GM21717 (cell line): ENCODE data around the gene IL18.
"Not testable (repeated sequence)": the region's sequence is repeated elsewhere in the genome, so short reads cannot be mapped to it uniquely, and the experiment has no call there.

ENCODE experiments used
- ATAC-seq: cut with Tn5 transposase; IDR thresholded peaks from one replicate; pipeline ENCODE4 v1.9.1; 2021; ENCODE audit warnings: mild to moderate bottlenecking, moderate library complexity; ENCODE audit not compliant: unreplicated experiment

Gene IL18

DNA sequence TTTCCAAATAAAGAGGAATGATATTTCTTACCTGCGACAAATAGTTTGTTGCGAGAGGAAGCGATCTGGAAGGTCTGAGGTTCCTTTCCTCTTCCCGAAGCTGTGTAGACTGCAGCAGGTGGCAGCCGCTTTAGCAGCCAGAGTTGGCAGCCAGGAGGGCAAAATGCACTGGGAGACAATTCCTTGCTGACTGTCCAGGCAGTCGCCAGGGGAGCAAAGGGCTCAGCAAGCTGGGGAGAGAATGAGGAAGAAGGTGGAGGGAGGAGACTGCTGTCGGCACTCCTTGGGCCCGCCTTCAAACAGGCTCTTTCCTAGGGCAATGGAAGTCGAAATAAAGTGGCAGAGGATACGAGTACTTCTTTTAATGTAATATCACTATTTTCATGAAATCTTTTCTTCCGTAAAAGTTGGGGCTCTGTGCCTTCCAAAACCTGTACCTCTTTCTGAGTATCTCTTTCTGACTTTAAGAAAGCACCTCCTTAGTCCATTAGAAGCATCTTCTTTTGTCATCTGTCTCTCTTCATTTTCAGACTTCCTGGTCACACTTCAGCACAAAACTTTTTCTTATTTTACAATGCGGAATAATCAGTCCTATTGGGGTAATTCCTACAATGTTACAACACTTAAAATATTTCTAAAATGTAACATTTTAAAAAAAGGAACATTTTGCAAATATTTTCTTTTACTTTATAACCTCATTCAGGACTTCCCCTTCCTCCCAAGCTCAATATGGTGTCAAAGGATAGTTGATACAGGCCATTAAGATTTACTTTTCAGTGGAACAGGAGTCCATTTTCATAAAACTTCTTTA lies at the start of gene IL18:
IL18 (minus strand) TSS at position 220 of the 811 bp plus-strand sequence. CDS start 9,041 bp downstream, outside the sequence.
- no peak for ATAC-seq

DNA sequence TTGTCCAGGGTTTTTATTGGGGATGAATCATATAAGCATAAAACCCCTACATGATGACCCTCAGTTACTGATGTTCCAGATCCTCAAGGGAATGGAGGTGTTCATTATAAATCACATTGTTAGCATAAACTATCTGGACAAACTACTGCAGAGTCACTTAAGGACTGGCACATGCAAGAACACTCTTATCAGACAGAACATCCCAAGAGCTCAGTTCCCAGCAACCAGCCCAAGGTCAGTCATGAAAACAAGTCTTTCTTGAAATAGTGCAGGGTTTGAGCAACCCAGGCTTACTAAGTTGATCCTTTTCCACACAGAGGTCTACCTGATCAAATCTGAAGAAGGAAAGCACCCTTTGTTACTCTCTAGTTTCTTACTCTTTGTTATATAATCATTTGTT lies 48.8 kb upstream of the IL18 start:
- ATAC-seq: no peak

- no peak for ATAC-seq
These were observed 48.4 kb upstream of the IL18 start for GRCh38 chr11:112212290-112212689.

DNA sequence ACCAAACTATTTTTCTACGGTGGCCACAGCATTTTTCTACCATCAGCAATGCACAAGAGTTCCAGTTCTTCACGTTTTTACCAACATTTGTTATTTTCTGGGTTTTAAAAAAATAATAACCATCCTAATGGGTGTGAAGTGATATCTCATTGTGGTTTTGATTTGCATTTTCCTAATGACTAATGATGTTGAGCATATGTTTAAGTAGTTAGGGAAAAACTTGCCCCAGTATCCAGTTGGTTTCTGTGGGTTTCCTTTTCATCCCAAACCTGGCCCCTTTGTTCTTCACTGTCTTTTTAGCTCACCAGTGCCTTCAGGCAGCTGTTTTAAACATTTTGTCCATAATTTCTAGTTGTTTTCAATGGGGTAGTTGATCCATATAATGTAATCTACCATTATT lies 47.6 kb upstream of the IL18 start:
- no peak for ATAC-seq

GRCh38 chr11:112210890-112211289 lies 47.0 kb upstream of the IL18 start:
- ATAC-seq: no peak

DNA sequence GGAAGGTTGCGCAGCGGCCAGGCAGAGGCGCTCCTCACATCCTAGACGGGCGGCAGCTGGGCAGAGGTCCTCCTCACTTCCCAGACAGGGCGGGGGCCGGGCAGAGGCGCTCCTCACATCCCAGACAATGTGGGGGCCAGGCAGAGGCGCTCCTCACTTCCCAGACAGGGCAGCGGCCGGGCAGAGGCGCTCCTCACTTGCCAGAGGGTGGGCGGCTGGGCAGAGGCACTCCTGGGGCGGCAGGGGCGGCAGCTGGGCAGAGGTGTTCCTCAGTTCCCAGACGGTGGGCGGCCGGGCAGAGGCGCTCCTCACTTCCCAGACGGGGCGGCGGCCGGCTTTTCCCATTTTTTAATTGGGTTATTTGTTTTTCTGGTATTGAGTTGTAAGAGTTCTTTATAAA lies 42.2 kb upstream of the IL18 start:
- no peak for ATAC-seq

- ATAC-seq: no peak
These were observed 36.4 kb upstream of the IL18 start for GRCh38 chr11:112200252-112200651.

DNA sequence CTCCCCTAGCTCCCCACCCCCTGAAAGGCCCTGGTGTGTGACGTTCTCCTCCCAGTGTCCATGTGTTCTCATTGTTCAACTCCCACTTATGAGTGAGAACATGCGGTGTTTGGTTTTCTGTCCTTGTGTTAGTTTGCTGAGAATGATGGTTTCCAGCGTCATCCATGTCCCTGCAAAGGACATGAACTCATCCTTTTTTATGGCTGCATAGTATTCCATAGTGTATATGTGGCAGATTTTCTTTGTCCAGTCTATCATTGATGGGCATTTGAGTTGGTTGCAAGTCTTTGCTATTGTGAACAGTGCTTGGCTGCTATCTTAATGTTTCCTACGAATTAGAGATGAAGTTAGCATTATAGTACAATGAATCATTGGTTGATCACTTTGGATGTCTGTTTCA lies 35.2 kb upstream of the IL18 start:
- ATAC-seq: not testable (repeated sequence)

- ATAC-seq: no peak
These were observed 32.7 kb upstream of the IL18 start for GRCh38 chr11:112196519-112197087.

GRCh38 chr11:112195951-112196351 lies 32.1 kb upstream of the IL18 start:
- no peak for ATAC-seq

GRCh38 chr11:112195113-112195512 lies 31.2 kb upstream of the IL18 start:
- ATAC-seq: not testable (repeated sequence)

- no peak for ATAC-seq
These were observed 22.4 kb upstream of the IL18 start for GRCh38 chr11:112186304-112186703.

DNA sequence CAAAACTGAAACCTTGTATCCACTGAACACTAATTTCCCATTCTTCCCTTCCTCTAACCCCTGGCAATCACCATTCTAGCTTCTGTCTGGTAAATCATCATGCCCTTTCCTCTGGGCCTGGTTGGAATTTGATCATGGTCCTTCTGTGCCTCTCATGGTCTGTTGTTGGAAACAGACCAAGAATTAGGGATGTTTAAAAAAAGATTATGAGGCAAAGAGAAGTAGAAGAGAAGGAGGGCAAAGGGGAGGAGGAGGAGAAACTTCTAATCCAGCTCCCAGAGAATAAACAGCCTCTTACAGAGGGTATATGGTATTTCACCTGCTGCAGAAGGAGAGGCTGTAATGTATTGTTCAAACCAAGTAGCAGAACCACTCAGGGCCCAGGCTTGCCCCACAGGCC lies 22.0 kb upstream of the IL18 start:
- no peak for ATAC-seq

DNA sequence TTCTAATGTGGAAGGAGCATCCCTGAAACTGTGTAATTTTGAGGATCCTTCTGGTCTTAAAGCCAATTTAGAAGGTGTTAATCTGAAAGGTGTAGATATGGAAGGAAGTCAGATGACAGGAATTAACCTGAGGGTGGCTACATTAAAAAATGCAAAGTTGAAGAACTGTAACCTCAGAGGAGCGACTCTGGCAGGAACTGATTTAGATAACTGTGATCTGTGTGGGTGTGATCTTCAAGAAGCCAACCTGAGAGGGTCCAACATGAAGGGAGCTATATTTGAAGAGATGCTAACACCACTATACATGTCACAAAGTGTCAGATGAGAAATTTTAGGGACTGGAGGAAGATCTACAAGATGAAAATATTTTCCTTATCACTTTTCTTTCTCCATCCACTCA lies 19.0 kb upstream of the IL18 start:
- no peak for ATAC-seq

GRCh38 chr11:112179601-112180000 lies 15.7 kb upstream of the IL18 start:
- ATAC-seq: peak; percentile 75

- ATAC-seq: no peak
These were observed 15.0 kb upstream of the IL18 start for GRCh38 chr11:112178936-112179335.

- no peak for ATAC-seq
These were observed 14.5 kb upstream of the IL18 start for GRCh38 chr11:112178428-112178827.

DNA sequence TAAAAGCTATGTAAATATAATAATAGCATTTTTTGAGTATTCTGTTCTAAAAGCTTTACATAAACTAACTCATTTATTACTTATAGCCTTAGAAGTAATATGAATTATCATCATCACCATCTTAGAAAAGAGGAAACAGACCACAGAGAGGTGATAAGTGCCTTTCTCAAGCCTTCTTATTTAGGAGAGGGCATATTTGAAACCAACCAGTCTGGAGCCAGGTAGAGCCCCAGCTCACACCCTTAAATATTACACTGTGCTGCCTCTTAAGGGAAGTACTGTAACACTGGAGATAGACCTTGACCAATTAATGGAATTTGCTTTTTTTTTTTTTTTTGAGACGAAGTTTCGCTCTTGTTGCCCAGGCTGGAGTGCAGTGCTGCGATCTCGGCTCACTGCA lies 13.7 kb upstream of the IL18 start:
- no peak for ATAC-seq

DNA sequence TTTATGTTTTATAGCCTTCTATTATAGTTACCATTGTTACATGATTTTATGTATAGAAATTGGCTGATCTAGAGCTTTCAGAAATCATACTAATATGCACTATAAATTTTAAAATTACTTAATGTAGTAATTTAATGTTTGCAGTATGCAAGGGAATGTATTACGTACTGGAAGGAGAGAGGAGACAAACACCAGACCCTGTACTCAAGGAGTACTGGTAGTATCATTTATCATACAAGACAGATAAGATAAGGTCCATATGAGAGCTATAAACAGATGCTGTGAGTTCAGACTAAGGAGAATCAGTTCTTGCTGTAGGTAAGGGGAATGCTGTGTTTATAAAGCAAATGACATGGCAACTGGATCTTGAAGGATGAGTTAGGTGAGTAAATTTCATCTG lies 12.2 kb upstream of the IL18 start:
- no peak for ATAC-seq

DNA sequence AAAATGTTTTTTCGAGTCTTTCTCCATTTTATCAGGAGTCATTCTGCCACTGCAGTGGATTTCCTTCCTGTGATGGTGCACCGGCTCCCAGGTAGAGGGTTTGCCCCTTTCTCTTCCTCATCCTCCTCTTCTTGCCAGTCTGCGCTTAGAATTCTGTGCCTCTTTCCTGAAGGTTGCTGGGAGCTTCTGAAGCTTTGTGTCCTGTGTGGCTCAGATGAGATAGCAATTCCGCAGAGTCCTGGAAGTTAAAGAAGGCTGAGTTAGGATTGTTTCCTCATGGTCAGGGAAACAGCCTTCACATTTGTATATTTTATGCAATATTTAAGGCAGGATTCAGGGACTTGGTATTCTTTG lies 11.7 kb upstream of the IL18 start:
- ATAC-seq: no peak

DNA sequence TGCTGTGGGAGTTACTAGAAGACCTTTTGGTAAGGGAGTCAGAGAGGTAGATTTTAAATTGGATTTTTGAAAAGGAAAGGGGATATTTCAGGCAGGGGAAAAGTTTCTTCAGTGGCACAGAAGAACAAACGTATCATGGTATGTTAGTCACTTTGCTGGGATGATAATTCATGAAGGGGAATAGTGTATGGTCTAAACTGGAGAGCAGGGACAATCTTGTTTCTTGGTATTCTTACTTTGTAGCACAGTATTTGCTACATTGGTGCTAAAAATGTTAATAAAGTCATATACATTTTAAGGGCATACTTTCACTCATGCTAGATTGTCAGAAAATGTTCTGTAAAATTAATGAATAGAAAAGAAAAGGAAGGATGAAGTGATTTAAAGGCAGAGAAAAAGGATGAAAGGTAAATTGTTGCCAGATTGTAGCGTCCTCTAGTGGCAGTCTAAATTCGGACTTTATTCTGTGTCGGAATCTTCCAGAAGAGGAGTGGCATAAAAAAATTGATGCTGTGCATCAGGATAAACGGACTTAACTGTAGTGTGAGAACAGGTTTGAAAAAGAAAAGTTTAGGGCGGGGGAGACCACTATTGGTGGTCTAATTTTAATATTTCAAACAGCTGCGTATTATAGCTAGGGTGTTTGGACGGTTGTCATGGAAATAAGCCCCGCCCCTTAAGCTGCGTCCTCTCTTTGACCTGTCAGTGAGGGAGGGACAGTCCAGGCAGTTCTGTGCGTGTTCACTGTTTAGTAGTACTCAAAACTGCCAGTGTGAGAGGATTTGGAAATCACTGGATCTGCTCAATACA lies 11.1 kb upstream of the IL18 start, which contains the start of gene BCO2:
BCO2 (plus strand) TSS at position 724 of the 810 bp plus-strand sequence. CDS start 90 bp downstream, outside the sequence.
- ATAC-seq: no peak

DNA sequence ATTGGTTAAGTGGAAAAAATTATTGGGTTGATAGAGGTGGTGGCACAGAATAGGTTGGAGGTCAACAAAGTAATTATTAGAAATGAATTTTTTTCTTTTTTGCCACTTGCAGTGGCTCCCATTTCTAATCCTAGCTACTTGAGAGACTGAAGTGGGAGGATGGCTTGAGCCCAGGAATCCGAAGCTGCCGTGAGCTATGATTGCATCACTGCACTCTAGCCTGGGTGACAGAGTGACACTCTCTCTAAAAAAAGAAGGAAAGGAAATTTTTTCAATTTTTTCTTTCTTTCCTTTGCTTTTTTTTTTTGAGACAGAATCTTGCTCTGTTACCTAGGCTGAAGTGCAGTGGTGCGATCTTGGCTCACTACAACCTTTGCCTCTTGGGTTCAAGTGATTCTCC lies 9.3 kb upstream of the IL18 start:
- ATAC-seq: no peak
